Prostate gland (tissue), 2 donors: ENCODE data around the gene GAK.

Experiments used
- POLR2A ChIP-seq: fragments of 450-650 bp; IDR thresholded peaks from one replicate; pipeline ENCODE4 v1.6.1; 2016; ENCODE audit warnings: antibody characterized with exemption, mild to moderate bottlenecking
- TF ChIP-seq, protein P1 (sequence below), 4 experiments: fragments of 200-600 bp in 2 of 4; fragments of 450-650 bp in 2 of 4; sonication (generic) in 2 of 4; IDR thresholded peaks; 1 replicate in 3 of 4; 2 replicates in 1 of 4; pipeline ENCODE4 v1.5.1; 2016 to 2019; ENCODE audit warnings: antibody characterized with exemption in 4 of 4, mild to moderate bottlenecking in 2 of 4, moderate library complexity in 2 of 4

DNA sequence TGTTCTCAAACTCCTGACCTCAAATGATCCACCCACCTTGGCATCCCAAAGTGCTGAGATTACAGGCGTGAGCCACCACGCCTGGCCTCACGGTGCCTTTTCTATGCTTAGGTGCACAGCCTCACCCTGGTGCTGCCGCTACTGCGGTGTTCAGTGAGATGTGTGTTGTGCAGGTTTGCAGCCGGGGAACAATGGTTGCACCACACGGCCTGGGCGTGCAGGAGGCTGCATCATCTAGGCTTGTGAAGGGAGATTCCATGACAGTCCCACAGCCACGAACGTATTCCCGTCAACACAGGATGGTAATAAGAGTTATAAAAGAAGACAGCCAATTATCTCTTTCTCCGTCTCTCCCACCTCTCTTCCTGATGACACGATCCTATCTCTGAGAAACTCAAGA is 128.2 kb downstream of the GAK start:
- no peak for TF ChIP-seq POLR2A
- TF ChIP-seq, protein P1, sequence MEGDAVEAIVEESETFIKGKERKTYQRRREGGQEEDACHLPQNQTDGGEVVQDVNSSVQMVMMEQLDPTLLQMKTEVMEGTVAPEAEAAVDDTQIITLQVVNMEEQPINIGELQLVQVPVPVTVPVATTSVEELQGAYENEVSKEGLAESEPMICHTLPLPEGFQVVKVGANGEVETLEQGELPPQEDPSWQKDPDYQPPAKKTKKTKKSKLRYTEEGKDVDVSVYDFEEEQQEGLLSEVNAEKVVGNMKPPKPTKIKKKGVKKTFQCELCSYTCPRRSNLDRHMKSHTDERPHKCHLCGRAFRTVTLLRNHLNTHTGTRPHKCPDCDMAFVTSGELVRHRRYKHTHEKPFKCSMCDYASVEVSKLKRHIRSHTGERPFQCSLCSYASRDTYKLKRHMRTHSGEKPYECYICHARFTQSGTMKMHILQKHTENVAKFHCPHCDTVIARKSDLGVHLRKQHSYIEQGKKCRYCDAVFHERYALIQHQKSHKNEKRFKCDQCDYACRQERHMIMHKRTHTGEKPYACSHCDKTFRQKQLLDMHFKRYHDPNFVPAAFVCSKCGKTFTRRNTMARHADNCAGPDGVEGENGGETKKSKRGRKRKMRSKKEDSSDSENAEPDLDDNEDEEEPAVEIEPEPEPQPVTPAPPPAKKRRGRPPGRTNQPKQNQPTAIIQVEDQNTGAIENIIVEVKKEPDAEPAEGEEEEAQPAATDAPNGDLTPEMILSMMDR (IDR thresholded peaks at IDR 0.05): no peak
